Measurements from ENCODE around the gene SIGLECL1.
A peak's percentile ranks its signal among the peaks of the same experiment; 100 is the strongest.

The SIGLECL1 gene

GRCh38 chr19:51253088-51253806 is 2.4 kb downstream of the SIGLECL1 start:
- DNase-seq: no peak

- no peak for DNase-seq
Observed at GRCh38 chr19:51256155-51256625, 5.3 kb downstream of the SIGLECL1 start.

GRCh38 chr19:51257471-51257870 is 6.6 kb downstream of the SIGLECL1 start:
- DNase-seq: no peak

- no peak for DNase-seq
Observed at GRCh38 chr19:51258165-51259160, 7.6 kb downstream of the SIGLECL1 start.

GRCh38 chr19:51259348-51260245 is 8.7 kb downstream of the SIGLECL1 start:
- peak; percentile 16 for DNase-seq

GRCh38 chr19:51263808-51264207 is 12.9 kb downstream of the SIGLECL1 start:
- DNase-seq: no peak

- no peak for DNase-seq
Observed at GRCh38 chr19:51271067-51271466, 20.2 kb downstream of the SIGLECL1 start.

- DNase-seq: no peak
Observed at GRCh38 chr19:51272183-51272810, 21.4 kb downstream of the SIGLECL1 start.

GRCh38 chr19:51274049-51274770 is 23.3 kb downstream of the SIGLECL1 start:
- no peak for DNase-seq

GRCh38 chr19:51277112-51277511 is 26.2 kb downstream of the SIGLECL1 start:
- DNase-seq: no peak

GRCh38 chr19:51282335-51282734 is 31.5 kb downstream of the SIGLECL1 start:
- no peak for DNase-seq

GRCh38 chr19:51285682-51286081 is 34.8 kb downstream of the SIGLECL1 start:
- no peak for DNase-seq

GRCh38 chr19:51289635-51290034 is 38.8 kb downstream of the SIGLECL1 start:
- DNase-seq: no peak

GRCh38 chr19:51292971-51293370 is 42.1 kb downstream of the SIGLECL1 start:
- no peak for DNase-seq

GRCh38 chr19:51293571-51294210 is 42.8 kb downstream of the SIGLECL1 start:
- no peak for DNase-seq

- DNase-seq: no peak
Observed at GRCh38 chr19:51294211-51294976, 43.5 kb downstream of the SIGLECL1 start.

GRCh38 chr19:51294977-51295375 is 44.1 kb downstream of the SIGLECL1 start:
- no peak for DNase-seq

GRCh38 chr19:51295382-51296126 is 44.7 kb downstream of the SIGLECL1 start:
- DNase-seq: no peak

- no peak for DNase-seq
Observed at GRCh38 chr19:51296336-51297093, 45.6 kb downstream of the SIGLECL1 start.

Measured in activated T-cell treated with anti-CD3 and anti-CD28 coated beads for 4 hours (primary cell).